Measurements from ENCODE around the gene SULT1C4.
"Not testable (repeated sequence)": the region's sequence is repeated elsewhere in the genome, so short reads cannot be mapped to it uniquely, and the experiment has no call there.

Gene SULT1C4

GRCh38 chr2:108377815-108378630 lies at the start of gene SULT1C4:
TSS of gene SULT1C4 (plus strand) at chr2:108377954. CDS start at chr2:108378338, 384 bp downstream.
- no peak for DNase-seq

GRCh38 chr2:108329771-108330170 lies 48.0 kb upstream of the SULT1C4 start:
- DNase-seq = no peak

DNA sequence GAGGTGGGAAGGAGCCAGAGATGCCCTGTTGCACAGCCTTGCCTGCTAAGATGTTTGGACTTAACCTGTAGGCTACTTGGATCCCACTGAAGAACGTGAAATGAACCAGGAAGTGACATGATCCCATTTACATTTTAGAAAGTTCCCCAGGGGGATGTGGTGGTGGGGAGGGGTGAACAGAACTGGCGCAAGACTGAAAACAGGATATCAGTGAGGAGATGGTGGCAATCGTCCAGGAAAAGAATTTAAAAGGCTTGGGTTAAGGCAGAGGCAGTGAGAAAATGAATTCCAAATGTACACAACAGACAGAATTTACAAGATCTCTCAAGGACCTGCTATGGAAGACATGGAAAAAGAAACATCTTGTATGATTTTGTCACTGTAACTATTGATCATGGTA lies 46.8 kb upstream of the SULT1C4 start:
- no peak for DNase-seq

DNA sequence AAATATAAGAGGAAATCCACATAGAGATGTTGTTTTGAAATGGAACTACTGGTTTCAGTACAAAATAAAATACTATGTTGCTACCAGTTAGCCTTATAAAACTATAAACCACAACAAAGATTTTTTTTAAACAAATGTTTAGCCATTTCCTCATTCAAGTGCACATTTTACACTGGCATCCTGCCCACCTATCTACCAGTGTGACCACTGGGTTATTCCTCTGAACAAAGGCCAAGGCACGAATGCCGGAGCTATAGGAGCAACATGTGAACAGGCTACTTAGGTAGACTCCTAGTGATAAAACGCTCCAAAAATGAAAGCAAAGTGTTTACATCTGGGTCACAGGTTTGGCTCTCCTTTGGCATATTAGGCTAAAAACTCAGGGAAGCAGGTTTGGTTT lies 31.8 kb upstream of the SULT1C4 start:
- no peak for DNase-seq

DNA sequence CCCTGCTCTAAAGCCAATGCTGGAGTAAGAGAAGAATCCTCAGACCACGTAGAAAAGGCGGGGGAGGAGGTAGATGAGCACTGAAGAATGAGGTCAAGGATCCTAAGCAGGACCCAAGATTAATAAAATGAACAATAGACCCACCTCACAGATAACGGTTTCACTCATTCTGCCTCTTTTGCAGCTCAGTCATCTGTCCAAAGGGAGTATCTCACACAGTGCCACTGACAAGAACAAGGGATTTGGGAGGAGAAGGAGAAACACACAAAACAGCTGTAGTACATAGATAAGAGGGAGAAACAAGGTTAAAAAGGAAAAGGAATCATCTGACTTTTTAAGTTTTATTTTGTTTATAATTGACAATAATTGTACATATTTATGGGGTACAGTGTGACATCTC lies 30.9 kb upstream of the SULT1C4 start:
- DNase-seq = no peak

DNA sequence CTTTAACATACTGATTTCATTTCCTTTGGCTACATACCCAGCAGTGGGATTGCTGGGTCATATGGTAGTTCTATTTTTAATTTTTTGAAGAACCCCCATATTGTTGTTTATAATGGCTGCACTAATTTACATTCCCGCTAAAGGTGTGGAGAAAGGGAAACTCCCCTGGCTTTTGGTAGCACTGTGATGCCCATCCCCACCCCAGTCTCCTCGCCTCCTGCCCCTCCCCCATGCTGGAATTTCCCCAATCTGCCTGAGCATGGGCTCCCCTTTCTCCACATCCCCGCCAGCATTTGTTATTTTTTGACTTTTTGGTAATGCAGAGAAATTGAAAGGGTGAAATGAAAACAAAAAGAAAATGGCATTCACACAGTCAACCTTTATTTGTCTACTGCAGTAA lies 30.0 kb upstream of the SULT1C4 start:
- DNase-seq = no peak

GRCh38 chr2:108348816-108349570 lies 28.8 kb upstream of the SULT1C4 start:
- no peak for DNase-seq

DNA sequence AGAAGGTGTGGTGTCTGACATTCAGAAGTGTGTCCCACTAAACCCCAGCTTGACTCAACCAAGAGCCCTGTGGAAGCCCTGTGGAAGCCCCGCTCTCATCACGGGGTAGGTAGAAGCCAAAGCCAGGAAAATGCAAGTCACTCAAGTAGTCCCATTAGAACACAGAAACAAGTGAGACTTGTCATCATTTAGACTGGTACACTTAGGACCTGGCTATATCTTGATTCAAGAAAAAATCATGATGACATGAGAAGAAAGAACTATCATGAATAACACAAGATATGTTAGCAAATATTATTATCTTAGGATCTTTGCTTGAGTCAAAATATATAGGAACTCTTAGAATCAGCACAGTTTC lies 28.2 kb upstream of the SULT1C4 start:
- no peak for DNase-seq

DNA sequence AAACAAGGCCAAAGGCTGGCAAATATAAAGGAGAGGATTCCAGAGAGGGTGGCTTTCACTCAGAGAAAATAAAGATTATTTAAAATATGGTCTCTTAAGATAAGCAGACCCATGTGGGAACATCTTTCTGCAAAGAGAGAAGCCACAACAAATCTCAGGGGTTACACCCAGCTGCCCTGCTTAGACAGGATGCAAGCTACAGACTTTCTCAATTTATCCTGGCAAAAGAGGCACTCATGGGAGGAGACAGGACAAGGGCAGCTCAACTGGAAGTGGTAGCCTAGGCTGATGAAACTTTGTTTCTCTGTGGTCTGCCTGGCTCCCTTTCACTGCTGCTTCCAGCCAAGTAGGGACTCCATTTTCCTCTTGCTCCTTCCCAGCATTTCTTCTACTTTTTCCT lies 25.9 kb upstream of the SULT1C4 start:
- no peak for DNase-seq

GRCh38 chr2:108354136-108354535 lies 23.6 kb upstream of the SULT1C4 start:
- DNase-seq = no peak

GRCh38 chr2:108355906-108356734 lies 21.6 kb upstream of the SULT1C4 start:
- no peak for DNase-seq

- not testable (repeated sequence) for DNase-seq
Observed at GRCh38 chr2:108359336-108359735, 18.4 kb upstream of the SULT1C4 start.

- DNase-seq = no peak
Observed at GRCh38 chr2:108360776-108361468, 16.8 kb upstream of the SULT1C4 start.

GRCh38 chr2:108363024-108363907 lies 14.5 kb upstream of the SULT1C4 start:
- no peak for DNase-seq

DNA sequence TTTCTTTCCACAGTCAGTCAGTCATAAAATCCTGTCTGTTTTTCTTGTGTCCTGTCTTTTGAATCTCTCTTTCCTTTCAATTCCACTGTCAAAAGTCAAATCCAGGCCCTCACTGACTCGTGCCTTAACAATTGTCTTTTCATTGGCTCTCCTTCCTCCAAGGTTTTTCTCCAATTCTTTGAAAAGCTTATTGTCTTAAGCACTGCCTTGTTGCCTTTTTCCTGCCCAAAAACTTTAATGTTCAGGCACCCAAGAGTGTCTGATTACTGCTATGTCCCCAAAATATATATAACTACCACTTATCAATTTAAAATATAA lies 13.9 kb upstream of the SULT1C4 start:
- no peak for DNase-seq

DNA sequence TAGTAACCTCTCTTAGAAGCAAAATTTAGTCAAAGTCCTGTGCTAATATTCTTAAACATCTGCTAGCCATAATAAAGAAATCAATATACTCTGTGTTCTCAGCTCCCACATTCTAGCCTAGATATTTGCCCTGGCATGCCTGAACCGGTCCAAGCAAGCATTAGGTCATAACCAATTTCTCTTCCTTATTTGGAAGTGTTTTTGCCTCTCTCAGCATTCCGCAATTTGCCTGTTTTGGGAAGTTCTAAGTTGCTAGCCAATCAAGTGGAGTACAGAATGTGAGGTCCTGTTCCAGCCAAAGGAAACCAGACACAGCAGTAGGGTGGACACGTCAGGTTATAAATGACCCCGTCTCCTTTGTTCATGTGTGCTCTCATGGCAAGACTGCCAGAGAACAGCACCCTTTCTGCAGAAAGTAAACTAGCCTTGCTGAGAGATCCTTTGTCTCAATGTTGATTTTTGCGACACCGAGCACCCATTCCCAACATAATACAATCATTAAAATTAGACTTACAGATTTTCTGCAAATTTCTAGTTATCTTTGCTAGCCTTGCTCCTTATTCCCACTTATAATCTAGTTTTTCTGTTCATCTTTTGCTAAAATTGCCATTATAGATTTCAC lies 13.0 kb upstream of the SULT1C4 start:
- DNase-seq = no peak

- no peak for DNase-seq
Observed at GRCh38 chr2:108365656-108366055, 12.1 kb upstream of the SULT1C4 start.

GRCh38 chr2:108367014-108367413 lies 10.7 kb upstream of the SULT1C4 start:
- DNase-seq = no peak

- DNase-seq = no peak
Observed at GRCh38 chr2:108367561-108368175, 10.1 kb upstream of the SULT1C4 start.

- DNase-seq = no peak
Observed at GRCh38 chr2:108369153-108369552, 8.6 kb upstream of the SULT1C4 start.

- DNase-seq = no peak
Observed at GRCh38 chr2:108370080-108370479, 7.7 kb upstream of the SULT1C4 start.
